ENCODE measurements around the gene KIF16B.

GRCh38 chr20:16573001-16573965 lies at the start of gene KIF16B:
- TF ChIP-seq CTCF (conservative IDR thresholded peaks at IDR 0.05; ENCODE audit: low read depth, low read length) (no peak), EZH2 (IDR thresholded peaks at IDR 0.05; ENCODE audit: borderline replicate concordance, low read depth, low read length, poor library complexity, severe bottlenecking) (no peak)
